Activated naive CD4-positive, alpha-beta T cell treated with Interleukin-2 at 50 U/mL for 16 hours (primary cell): ENCODE results near the gene ATP8A2.

Experiments
- DNase-seq: peaks from one replicate; pipeline ENCODE4 v3.0.0-alpha.2; 2020

Gene ATP8A2

GRCh38 chr13:25899952-25900351 is 528.2 kb downstream of the ATP8A2 start:
- DNase-seq: no peak

- peak; percentile 26 for DNase-seq
These were observed 529.9 kb downstream of the ATP8A2 start for GRCh38 chr13:25901460-25902376.

- DNase-seq: no peak
These were observed 530.7 kb downstream of the ATP8A2 start for GRCh38 chr13:25902455-25902854.

- DNase-seq: peak; percentile 47
These were observed 531.1 kb downstream of the ATP8A2 start for GRCh38 chr13:25902891-25903341.

GRCh38 chr13:25904830-25905229 is 533.1 kb downstream of the ATP8A2 start:
- no peak for DNase-seq

GRCh38 chr13:25905611-25906010 is 533.8 kb downstream of the ATP8A2 start:
- no peak for DNase-seq

- no peak for DNase-seq
These were observed 534.5 kb downstream of the ATP8A2 start for GRCh38 chr13:25906191-25906661.

- DNase-seq: no peak
These were observed 536.6 kb downstream of the ATP8A2 start for GRCh38 chr13:25908366-25908765.

- DNase-seq: no peak
These were observed 538.5 kb downstream of the ATP8A2 start for GRCh38 chr13:25910243-25910642.

GRCh38 chr13:25910991-25911419 is 539.2 kb downstream of the ATP8A2 start:
- DNase-seq: no peak

GRCh38 chr13:25912961-25913360 is 541.2 kb downstream of the ATP8A2 start:
- DNase-seq: no peak

GRCh38 chr13:25915840-25916518 is 544.2 kb downstream of the ATP8A2 start:
- DNase-seq: no peak

- no peak for DNase-seq
These were observed 548.5 kb downstream of the ATP8A2 start for GRCh38 chr13:25920277-25920676.

- no peak for DNase-seq
These were observed 549.2 kb downstream of the ATP8A2 start for GRCh38 chr13:25920931-25921330.

GRCh38 chr13:25922376-25922775 is 550.6 kb downstream of the ATP8A2 start:
- no peak for DNase-seq

GRCh38 chr13:25923217-25924085 is 551.7 kb downstream of the ATP8A2 start:
- no peak for DNase-seq

GRCh38 chr13:25927363-25927762 is 555.6 kb downstream of the ATP8A2 start:
- no peak for DNase-seq

- no peak for DNase-seq
These were observed 556.2 kb downstream of the ATP8A2 start for GRCh38 chr13:25927932-25928331.

GRCh38 chr13:25928941-25929505 is 557.2 kb downstream of the ATP8A2 start:
- no peak for DNase-seq

GRCh38 chr13:25929816-25930215 is 558.0 kb downstream of the ATP8A2 start:
- no peak for DNase-seq

GRCh38 chr13:25930653-25931052 is 558.9 kb downstream of the ATP8A2 start:
- no peak for DNase-seq

- no peak for DNase-seq
These were observed 560.6 kb downstream of the ATP8A2 start for GRCh38 chr13:25932365-25932764.

- no peak for DNase-seq
These were observed 561.7 kb downstream of the ATP8A2 start for GRCh38 chr13:25933520-25933919.
